ENCODE results near the gene NELFCD.
"Not testable (repeated sequence)": the region's sequence is repeated elsewhere in the genome, so short reads cannot be mapped to it uniquely, and the experiment has no call there.

The NELFCD gene

GRCh38 chr20:58973179-58973578 is 7.9 kb upstream of the NELFCD start:
- DNase-seq (ENCODE audit: low read depth, low spot score) = no peak

- no peak for DNase-seq (ENCODE audit: low read depth, low spot score)
Measured at GRCh38 chr20:58973866-58974265, 7.2 kb upstream of the NELFCD start.

- DNase-seq (ENCODE audit: low read depth, low spot score) = no peak
Measured at GRCh38 chr20:58975353-58975752, 5.7 kb upstream of the NELFCD start.

GRCh38 chr20:58976061-58976730 is 4.9 kb upstream of the NELFCD start:
- no peak for DNase-seq (ENCODE audit: low read depth, low spot score)

GRCh38 chr20:58978351-58979190 is 2.5 kb upstream of the NELFCD start:
- DNase-seq (ENCODE audit: low read depth, low spot score) = no peak

GRCh38 chr20:58981628-58982364 is 740 bp downstream of the NELFCD start:
- DNase-seq (ENCODE audit: low read depth, low spot score) = no peak

GRCh38 chr20:58982406-58983114 is 1.5 kb downstream of the NELFCD start:
- DNase-seq (ENCODE audit: low read depth, low spot score) = no peak

- not testable (repeated sequence) for DNase-seq (ENCODE audit: low read depth, low spot score)
Measured at GRCh38 chr20:58983115-58983468, 2.0 kb downstream of the NELFCD start.

GRCh38 chr20:58984691-58985090 is 3.6 kb downstream of the NELFCD start:
- DNase-seq (ENCODE audit: low read depth, low spot score) = no peak

GRCh38 chr20:58985656-58986055 is 4.6 kb downstream of the NELFCD start:
- no peak for DNase-seq (ENCODE audit: low read depth, low spot score)

GRCh38 chr20:58986286-58986967 is 5.4 kb downstream of the NELFCD start:
- DNase-seq (ENCODE audit: low read depth, low spot score) = no peak

GRCh38 chr20:58986968-58987517 is 6.0 kb downstream of the NELFCD start:
- DNase-seq (ENCODE audit: low read depth, low spot score) = no peak

- DNase-seq (ENCODE audit: low read depth, low spot score) = no peak
Measured at GRCh38 chr20:58987790-58988564, 6.9 kb downstream of the NELFCD start.

GRCh38 chr20:58988565-58988882 is 7.5 kb downstream of the NELFCD start:
- no peak for DNase-seq (ENCODE audit: low read depth, low spot score)

GRCh38 chr20:58989196-58989595 is 8.1 kb downstream of the NELFCD start:
- no peak for DNase-seq (ENCODE audit: low read depth, low spot score)

- no peak for DNase-seq (ENCODE audit: low read depth, low spot score)
Measured at GRCh38 chr20:58990651-58991445, 9.8 kb downstream of the NELFCD start.

- DNase-seq (ENCODE audit: low read depth, low spot score) = no peak
Measured at GRCh38 chr20:58991715-58992114, 10.7 kb downstream of the NELFCD start.

GRCh38 chr20:58992911-58993310 is 11.9 kb downstream of the NELFCD start:
- no peak for DNase-seq (ENCODE audit: low read depth, low spot score)

All from brain pericyte (primary cell).